IMR-90 (cell line): ENCODE data around the gene ING3. TPM values are rescaled to one million over a fixed set of nuclear protein-coding genes. Genes with fewer than 3 reads are reported as not detected.

Experiments
- ATAC-seq: fragments of 200-7000 bp; cut with Tn5 transposase; 2 replicates; pipeline ENCODE4 v1.9.1; 2020; ENCODE audit warnings: low read depth, mild to moderate bottlenecking, moderate library complexity
- BruUV-seq: library from RNA; stranded (reverse); fragments of 400-500 nt; replicated peaks from 2 replicates; lab custom pipeline; 2021; lab: Mats Ljungman, UMichigan
- CTCF ChIA-PET: fragments of 300-600 bp; formaldehyde crosslinking; extraction: SDS; loops from one replicate; lab custom pipeline; 2021; ENCODE audit warnings: antibody characterized with exemption; lab: Yijun Ruan, JAX
- POLR2A ChIA-PET: fragments of 300-600 bp; sonication (Branson Sonifier 250); formaldehyde crosslinking; loops from one replicate; lab custom pipeline; 2022; ENCODE audit warnings: antibody characterized with exemption; ENCODE audit not compliant: unreplicated experiment; lab: Charles Lee
- DNase-seq: peaks from one replicate; pipeline ENCODE4 v3.0.0; 2013
- H2AFZ ChIP-seq: replicated peaks from 2 replicates; pipeline ENCODE3; 2013; ENCODE audit warnings: low read length, mild to moderate bottlenecking; ENCODE audit not compliant: poor library complexity
- H2AK5ac ChIP-seq: 2 replicates; pipeline ENCODE4 v1.6.1; 2013; ENCODE audit warnings: low read depth, low read length, inconsistent platforms
- H2AK9ac ChIP-seq: replicated peaks from 2 replicates; pipeline ENCODE3; 2013; ENCODE audit warnings: mild to moderate bottlenecking, low read depth, low read length, moderate library complexity; ENCODE audit not compliant: poor library complexity
- H2BK120ac ChIP-seq: 2 replicates; pipeline ENCODE4 v1.6.1; 2013; ENCODE audit warnings: low read depth, low read length, inconsistent platforms
- H2BK15ac ChIP-seq: 3 replicates; pipeline ENCODE4 v1.6.1; 2013; ENCODE audit warnings: low read depth, low read length, inconsistent platforms
- H2BK20ac ChIP-seq: 2 replicates; pipeline ENCODE4 v1.6.1; 2013; ENCODE audit warnings: low read depth, mild to moderate bottlenecking, inconsistent platforms, low read length, moderate library complexity
- H2BK5ac ChIP-seq: 2 replicates; pipeline ENCODE4 v1.6.1; 2013; ENCODE audit warnings: mild to moderate bottlenecking, low read depth, low read length, inconsistent platforms; ENCODE audit not compliant: poor library complexity, severe bottlenecking
- H3K14ac ChIP-seq: replicated peaks from 2 replicates; pipeline ENCODE4 v1.6.1; 2013; ENCODE audit warnings: low read depth, low read length, inconsistent platforms
- H3K18ac ChIP-seq: 2 replicates; pipeline ENCODE4 v1.6.1; 2013; ENCODE audit warnings: low read depth, low read length, control low read depth
- H3K23ac ChIP-seq: 2 replicates; pipeline ENCODE4 v1.6.1; 2013; ENCODE audit warnings: low read depth, low read length, inconsistent platforms
- H3K27ac ChIP-seq: 2 replicates; pipeline ENCODE4 v1.5.1; 2013; ENCODE audit warnings: mild to moderate bottlenecking, control low read depth, low read length; ENCODE audit not compliant: insufficient read depth
- H3K27me3 ChIP-seq: 2 replicates; pipeline ENCODE4 v1.6.1; 2013; ENCODE audit warnings: low read length; ENCODE audit not compliant: control insufficient read depth, insufficient read depth
- H3K36me3 ChIP-seq: 2 replicates; pipeline ENCODE4 v1.6.1; 2013; ENCODE audit warnings: low read length, mixed read lengths; ENCODE audit not compliant: control insufficient read depth, insufficient read depth
- H3K4ac ChIP-seq: 2 replicates; pipeline ENCODE4 v1.6.1; 2013; ENCODE audit warnings: low read depth, low read length, inconsistent platforms
- H3K4me1 ChIP-seq: 2 replicates; pipeline ENCODE4 v1.6.1; 2013; ENCODE audit warnings: low read length, mixed read lengths; ENCODE audit not compliant: control insufficient read depth, insufficient read depth
- H3K4me2 ChIP-seq: 2 replicates; pipeline ENCODE4 v1.6.1; 2013; ENCODE audit warnings: low read depth, mild to moderate bottlenecking, control low read depth, low read length, moderate library complexity
- H3K4me3 ChIP-seq: 2 replicates; pipeline ENCODE4 v1.5.1; 2013; ENCODE audit warnings: low read depth, mild to moderate bottlenecking, control low read depth, low read length, moderate library complexity; ENCODE audit not compliant: insufficient read depth
- H3K56ac ChIP-seq: 2 replicates; pipeline ENCODE4 v1.6.1; 2013; ENCODE audit warnings: low read length, inconsistent platforms; ENCODE audit not compliant: insufficient read depth; ENCODE audit errors: extremely low read depth
- H3K79me1 ChIP-seq, 2 experiments: 2 replicates each; pipeline ENCODE4 v1.6.1; 2013; ENCODE audit warnings: low read length in 2 of 2, inconsistent platforms in 1 of 2, low read depth in 1 of 2
- H3K9ac ChIP-seq: 2 replicates; pipeline ENCODE4 v1.6.1; 2013; ENCODE audit warnings: low read depth, low read length, control low read depth
- H3K9me1 ChIP-seq: 2 replicates; pipeline ENCODE4 v1.6.1; 2013; ENCODE audit warnings: low read length, inconsistent platforms; ENCODE audit not compliant: insufficient read depth
- H3K9me3 ChIP-seq: 2 replicates; pipeline ENCODE4 v1.6.1; 2013; ENCODE audit warnings: low read length; ENCODE audit not compliant: control insufficient read depth, insufficient read depth
- H4K20me1 ChIP-seq: 2 replicates; pipeline ENCODE4 v1.6.1; 2013; ENCODE audit warnings: low read length, inconsistent platforms; ENCODE audit not compliant: insufficient read depth
- H4K5ac ChIP-seq: 2 replicates; pipeline ENCODE4 v1.6.1; 2013; ENCODE audit warnings: mild to moderate bottlenecking, low read depth, low read length, control low read depth
- H4K8ac ChIP-seq, 2 experiments: 2 replicates each; pipeline ENCODE4 v1.6.1; 2013; ENCODE audit warnings: low read depth in 2 of 2, low read length in 2 of 2, control low read depth in 1 of 2, inconsistent platforms in 1 of 2
- H4K91ac ChIP-seq: 2 replicates; pipeline ENCODE4 v1.6.1; 2013; ENCODE audit warnings: low read depth, low read length, inconsistent platforms; ENCODE audit not compliant: insufficient read depth
- CEBPB ChIP-seq: IDR thresholded peaks from 2 replicates; pipeline ENCODE4 v1.6.1; 2012; ENCODE audit warnings: low read depth, low read length, improper control_type of control experiment
- CHD1 ChIP-seq: IDR thresholded peaks from 2 replicates; pipeline ENCODE4 v1.6.1; 2012; ENCODE audit warnings: low read depth, low read length, improper control_type of control experiment
- ELK1 ChIP-seq: fragments of 150-350 bp; IDR thresholded peaks from 2 replicates; pipeline ENCODE4 v1.6.1; 2016; ENCODE audit warnings: low read depth, mild to moderate bottlenecking, low read length, moderate library complexity, borderline replicate concordance
- MAZ ChIP-seq: IDR thresholded peaks from 2 replicates; pipeline ENCODE4 v1.6.1; 2012; ENCODE audit warnings: low read depth, mild to moderate bottlenecking, low read length, improper control_type of control experiment, moderate library complexity, borderline replicate concordance
- MXI1 ChIP-seq: IDR thresholded peaks from 2 replicates; pipeline ENCODE4 v1.6.1; 2012; ENCODE audit warnings: low read depth, mild to moderate bottlenecking, low read length, moderate library complexity, borderline replicate concordance
- WGBS, 2 experiments: methylation state at CpG; one replicate each; pipeline versions ENCODE4 v1.1.5 to v1.1.7; 2013; ENCODE audit warnings: missing lambda C conversion rate in 2 of 2; ENCODE audit not compliant: insufficient read length in 1 of 2; ENCODE audit errors: extremely low coverage in 2 of 2; 5-methylcytosine and 5-hydroxymethylcytosine counted together
- dilution Hi-C: fragments of 300-500 bp; cut with HindIII; formaldehyde crosslinking; loops from one replicate; pipeline ENCODE4 v1.14.3; 2018; ENCODE audit warnings: low sequenced_read_pairs; ENCODE audit not compliant: unreplicated experiment
- in situ Hi-C: fragments of 300-500 bp; cut with MboI; formaldehyde crosslinking; loops from 3 replicates; pipeline ENCODE4 v1.14.3; 2019; ENCODE audit warnings: low sequenced_read_pairs, inconsistent platforms, mixed read lengths
- intact Hi-C: fragments of 100-400 bp; cut with micrococcal nuclease; formaldehyde crosslinking; loops from 2 replicates; pipeline ENCODE4 v1.10.0; 2022
- polyA plus RNA-seq, 3 experiments: library from polyadenylated mRNA; depleted of rRNA; stranded (reverse); fragments of >200 nt; gene quantifications; 2 replicates each; pipeline ENCODE4 v1.2.3, GENCODE V29; 2012; ENCODE audit warnings: low replicate concordance in 1 of 3
- total RNA-seq: library from RNA; depleted of rRNA; stranded (reverse); fragments of >200 nt; gene quantifications from 2 replicates; pipeline ENCODE4 v1.2.3, GENCODE V29; 2012
- TF ChIP-seq, protein P1 (sequence below): fragments of 150-350 bp; IDR thresholded peaks from 2 replicates; pipeline ENCODE4 v1.6.1; 2017; ENCODE audit warnings: mild to moderate bottlenecking, antibody characterized with exemption, low read length, low read depth

The ING3 gene
- total and polyA plus RNA-seq, 2 of the 4 experiments (the other 2 are of a cell fraction) = 7.2 to 11.3 TPM

DNA sequence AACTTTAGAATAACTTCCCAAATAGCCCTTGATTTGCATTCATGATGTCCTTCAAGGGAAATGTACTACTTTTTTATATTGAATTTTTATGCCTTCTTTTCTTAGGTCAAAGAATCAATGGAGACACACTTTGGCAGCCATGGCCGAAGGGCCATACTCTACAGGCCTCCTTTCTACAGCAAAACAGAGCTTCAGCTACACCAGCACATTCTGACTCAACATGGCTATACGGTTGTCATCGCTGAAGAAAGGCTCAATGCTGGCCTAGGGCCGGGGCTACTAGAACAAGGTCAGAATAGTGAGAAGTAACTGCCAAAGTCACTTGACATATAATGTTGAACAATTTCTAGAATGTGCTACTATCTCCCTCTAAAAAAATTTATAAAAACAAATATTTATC lies 65.0 kb downstream of the ING3 start:
- H3K56ac ChIP-seq = no peak overlapping the region
- H2AFZ ChIP-seq = no peak overlapping the region
- CTCF ChIA-PET = interaction anchor here (1.0 kb wide), 1 partner anchor 37 kb away, joined by 5 read pairs; no protein-coding TSS in a partner anchor
- H3K14ac ChIP-seq = no peak overlapping the region
- in situ Hi-C loops = no loop called here
- H4K91ac ChIP-seq = no peak overlapping the region
- H4K20me1 ChIP-seq = peaks cover 3% of the 10 kb centered on the region; the same call in 1 of the 2 replicates
- POLR2A ChIA-PET = no interaction called here
- H3K4ac ChIP-seq = no peak overlapping the region
- peak overlapping the region; percentile 41; the same call in 1 of the 2 replicates for H4K5ac ChIP-seq
- H2BK15ac ChIP-seq = peak overlapping the region; percentile 54; the same call in 1 of the 3 replicates
- H3K9me3 ChIP-seq = no peaks in the 10 kb centered on the region
- WGBS, 2 experiments = no CpG with 5 or more reads among the region's 4 CpGs
- no peak overlapping the region for H2BK20ac ChIP-seq
- ATAC-seq (no peak), DNase-seq (no peak)
- H2BK120ac ChIP-seq = no peak overlapping the region; the same call in 1 of the 2 replicates
- H4K8ac ChIP-seq = no peak overlapping the region
- TF ChIP-seq CHD1 (no peak), CEBPB (no peak), MAZ (no peak), ELK1 (no peak), MXI1 (no peak)
- TF ChIP-seq, protein P1, sequence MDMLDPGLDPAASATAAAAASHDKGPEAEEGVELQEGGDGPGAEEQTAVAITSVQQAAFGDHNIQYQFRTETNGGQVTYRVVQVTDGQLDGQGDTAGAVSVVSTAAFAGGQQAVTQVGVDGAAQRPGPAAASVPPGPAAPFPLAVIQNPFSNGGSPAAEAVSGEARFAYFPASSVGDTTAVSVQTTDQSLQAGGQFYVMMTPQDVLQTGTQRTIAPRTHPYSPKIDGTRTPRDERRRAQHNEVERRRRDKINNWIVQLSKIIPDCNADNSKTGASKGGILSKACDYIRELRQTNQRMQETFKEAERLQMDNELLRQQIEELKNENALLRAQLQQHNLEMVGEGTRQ = no peak
- peaks cover 2% of the 10 kb centered on the region; the same call in 1 of the 2 replicates for H3K36me3 ChIP-seq
- 0 out of 2 replicates have a peak overlapping the region, but pooled peaks have one; percentile 68 for H3K18ac ChIP-seq
- no peak overlapping the region for H3K4me3 ChIP-seq
- intact Hi-C loops = no loop called here
- no peak overlapping the region for H2BK5ac ChIP-seq
- no peak overlapping the region for H2AK9ac ChIP-seq
- peak overlapping the region; percentile 61; the same call in 1 of the 2 replicates for H2AK5ac ChIP-seq
- no peak overlapping the region for H3K9ac ChIP-seq
- BruUV-seq = no TSS peak
- H3K4me2 ChIP-seq = no peak overlapping the region
- peaks cover 6 to 56% of the 10 kb centered on the region in 2 experiments for H3K79me1 ChIP-seq
- H3K9me1 ChIP-seq = peaks cover 10% of the 10 kb centered on the region
- H3K27me3 ChIP-seq = no peaks in the 10 kb centered on the region
- dilution Hi-C loops = no loop called here
- H3K27ac ChIP-seq = no peak overlapping the region
- H3K4me1 ChIP-seq = peaks cover 10% of the 10 kb centered on the region
- peak overlapping the region; percentile 79; the same call in 1 of the 2 replicates for H3K23ac ChIP-seq
